Activated naive CD8-positive, alpha-beta T cell (primary cell): ENCODE measurements around the gene CCDC33.
A peak's percentile ranks its signal among the peaks of the same experiment; 100 is the strongest.

Experiments used
- H3K27ac Mint-ChIP-seq: one replicate; pipeline ENCODE4 v1.8.0; 2021; ENCODE audit warnings: mixed read lengths
- H3K27me3 Mint-ChIP-seq: one replicate; pipeline ENCODE4 v1.8.0; 2021; ENCODE audit warnings: mixed read lengths
- H3K36me3 Mint-ChIP-seq: one replicate; pipeline ENCODE4 v1.8.0; 2021; ENCODE audit warnings: mixed read lengths
- H3K4me1 Mint-ChIP-seq: one replicate; pipeline ENCODE4 v1.8.0; 2021; ENCODE audit warnings: low read depth, mixed read lengths
- H3K4me3 Mint-ChIP-seq: one replicate; pipeline ENCODE4 v1.8.0; 2021; ENCODE audit warnings: mild to moderate bottlenecking, mixed read lengths
- H3K9me3 Mint-ChIP-seq: one replicate; pipeline ENCODE4 v1.8.0; 2021; ENCODE audit warnings: low read depth, mixed read lengths

The CCDC33 gene

DNA sequence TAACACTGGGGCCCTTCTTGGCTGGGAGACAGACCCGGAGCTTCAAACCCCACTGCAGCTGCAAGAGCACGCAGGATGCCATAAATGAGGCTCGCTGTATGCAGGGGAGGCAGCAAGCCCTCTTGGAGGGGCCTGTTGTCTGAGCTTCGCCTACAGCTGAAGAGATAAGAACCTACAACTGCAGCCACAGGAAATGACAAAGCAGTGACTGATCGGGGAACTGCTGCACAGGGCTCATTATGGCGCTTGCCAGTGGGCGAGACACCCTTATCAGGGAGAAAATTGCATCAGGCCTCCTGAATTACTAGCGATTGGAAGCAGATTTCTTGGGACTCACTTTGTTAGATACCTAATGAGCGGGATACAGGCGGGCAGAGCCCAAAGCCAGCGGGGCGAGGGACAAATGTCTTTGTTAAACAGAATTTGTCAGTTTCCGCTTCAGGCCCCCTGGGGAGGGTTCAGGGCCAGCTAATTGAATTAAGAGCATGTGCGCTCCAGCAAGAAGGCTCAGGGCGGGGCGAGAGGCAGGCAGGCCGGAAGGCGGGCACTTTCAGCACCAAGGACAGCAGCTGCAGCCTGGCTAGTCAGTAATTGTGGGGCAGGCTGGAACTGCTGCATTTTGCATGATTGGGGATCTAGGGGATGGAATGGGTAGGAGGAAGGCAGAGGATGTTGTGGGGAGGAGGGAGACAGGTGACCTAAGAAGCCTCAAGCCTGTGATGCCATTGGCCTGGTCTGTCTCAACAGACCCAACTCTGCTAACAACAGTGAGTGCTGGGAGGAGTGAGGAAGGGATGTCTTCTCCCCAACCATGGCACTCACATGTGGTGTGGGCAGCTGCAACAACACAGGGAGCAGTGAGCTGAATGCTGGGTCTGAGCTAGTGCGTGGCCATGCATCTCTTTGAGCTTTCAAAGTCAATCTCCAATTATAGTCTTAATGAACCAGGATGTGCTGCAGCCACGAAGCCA, 55.3 kb downstream of the CCDC33 start:
- H3K9me3 Mint-ChIP-seq, result no peaks in the 10 kb centered on the region
- H3K4me3 Mint-ChIP-seq, result peak overlapping the region; percentile 56
- peaks cover 6% of the 10 kb centered on the region for H3K4me1 Mint-ChIP-seq
- peak overlapping the region; percentile 30 for H3K27ac Mint-ChIP-seq
- H3K36me3 Mint-ChIP-seq, result no peaks in the 10 kb centered on the region
- peaks cover 15% of the 10 kb centered on the region for H3K27me3 Mint-ChIP-seq

DNA sequence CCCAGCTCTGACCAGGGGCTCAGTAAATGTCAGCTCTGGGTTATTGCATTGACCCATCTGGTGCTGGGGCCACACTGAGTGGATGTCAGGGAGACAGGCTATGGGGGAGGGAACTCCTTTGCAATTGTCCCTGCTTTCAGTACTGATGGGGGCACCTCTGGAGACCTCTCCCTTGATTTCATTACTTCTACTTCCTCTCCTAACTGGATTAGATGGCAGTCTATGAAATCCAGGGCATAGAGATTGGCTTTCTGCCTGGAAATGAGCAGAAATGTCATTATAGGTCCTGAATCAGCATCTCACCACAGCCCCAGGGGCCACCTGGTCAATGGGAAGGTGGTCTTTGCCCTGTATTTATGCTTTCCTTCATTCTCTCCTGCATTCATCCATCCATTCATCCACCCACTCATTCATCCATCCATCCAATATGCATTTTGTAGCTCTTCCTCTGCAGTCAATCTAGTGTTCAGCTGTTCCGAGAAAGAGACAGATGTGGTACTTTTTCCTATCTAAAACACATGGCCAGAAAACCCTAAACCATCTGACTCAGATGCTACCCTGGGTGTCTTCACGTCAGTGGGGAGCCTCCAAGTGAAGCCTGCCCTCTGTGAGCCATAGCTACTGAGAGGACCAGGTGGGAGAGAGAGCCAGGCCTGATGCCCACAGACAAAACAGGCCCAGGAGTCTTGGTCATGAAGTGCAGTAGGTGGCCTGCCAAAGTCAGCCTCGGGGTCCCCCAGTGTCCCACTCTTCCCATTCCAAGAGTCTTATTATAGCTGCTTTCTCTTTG, 57.1 kb downstream of the CCDC33 start:
- no peak overlapping the region for H3K27ac Mint-ChIP-seq
- peaks cover 6% of the 10 kb centered on the region for H3K4me1 Mint-ChIP-seq
- no peak overlapping the region for H3K4me3 Mint-ChIP-seq
- H3K27me3 Mint-ChIP-seq, result peaks cover 15% of the 10 kb centered on the region
- no peaks in the 10 kb centered on the region for H3K9me3 Mint-ChIP-seq
- H3K36me3 Mint-ChIP-seq, result no peaks in the 10 kb centered on the region

DNA sequence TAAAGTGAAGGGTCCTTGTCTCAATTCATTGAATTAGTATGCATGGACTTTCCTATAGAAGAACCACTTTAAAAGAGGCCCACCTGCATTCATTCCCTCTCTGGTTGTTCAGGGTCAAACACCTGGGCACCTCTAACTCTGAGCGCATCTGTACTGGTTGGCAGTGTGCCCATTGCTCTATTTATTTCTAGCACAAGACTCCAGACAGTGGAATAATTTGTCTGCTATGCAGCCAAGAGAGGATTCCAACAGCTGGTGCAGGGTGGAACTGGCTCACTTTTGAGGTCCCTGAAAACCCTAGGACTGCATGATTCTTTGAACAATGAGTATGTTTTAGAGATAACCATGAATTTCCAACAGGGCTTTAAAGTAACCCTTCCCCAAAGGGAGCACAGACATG, 57.9 kb downstream of the CCDC33 start:
- no peak overlapping the region for H3K27ac Mint-ChIP-seq
- H3K36me3 Mint-ChIP-seq, result no peaks in the 10 kb centered on the region
- H3K4me3 Mint-ChIP-seq, result no peak overlapping the region
- H3K9me3 Mint-ChIP-seq, result no peaks in the 10 kb centered on the region
- H3K4me1 Mint-ChIP-seq, result peaks cover 6% of the 10 kb centered on the region
- peaks cover 15% of the 10 kb centered on the region for H3K27me3 Mint-ChIP-seq

- H3K4me3 Mint-ChIP-seq, result no peak overlapping the region
- no peaks in the 10 kb centered on the region for H3K36me3 Mint-ChIP-seq
- peaks cover 19% of the 10 kb centered on the region for H3K27me3 Mint-ChIP-seq
- peaks cover 6% of the 10 kb centered on the region for H3K4me1 Mint-ChIP-seq
- no peaks in the 10 kb centered on the region for H3K9me3 Mint-ChIP-seq
- H3K27ac Mint-ChIP-seq, result no peak overlapping the region
Measured at GRCh38 chr15:74295800-74296199, 59.7 kb downstream of the CCDC33 start.

GRCh38 chr15:74297887-74298286, 61.8 kb downstream of the CCDC33 start:
- Mint-ChIP-seq H3K4me1 (no peaks in the 10 kb centered on the region), H3K27ac (no peak overlapping the region), H3K9me3 (no peaks in the 10 kb centered on the region), H3K36me3 (no peaks in the 10 kb centered on the region), H3K4me3 (no peak overlapping the region), H3K27me3 (peaks cover 16% of the 10 kb centered on the region)

DNA sequence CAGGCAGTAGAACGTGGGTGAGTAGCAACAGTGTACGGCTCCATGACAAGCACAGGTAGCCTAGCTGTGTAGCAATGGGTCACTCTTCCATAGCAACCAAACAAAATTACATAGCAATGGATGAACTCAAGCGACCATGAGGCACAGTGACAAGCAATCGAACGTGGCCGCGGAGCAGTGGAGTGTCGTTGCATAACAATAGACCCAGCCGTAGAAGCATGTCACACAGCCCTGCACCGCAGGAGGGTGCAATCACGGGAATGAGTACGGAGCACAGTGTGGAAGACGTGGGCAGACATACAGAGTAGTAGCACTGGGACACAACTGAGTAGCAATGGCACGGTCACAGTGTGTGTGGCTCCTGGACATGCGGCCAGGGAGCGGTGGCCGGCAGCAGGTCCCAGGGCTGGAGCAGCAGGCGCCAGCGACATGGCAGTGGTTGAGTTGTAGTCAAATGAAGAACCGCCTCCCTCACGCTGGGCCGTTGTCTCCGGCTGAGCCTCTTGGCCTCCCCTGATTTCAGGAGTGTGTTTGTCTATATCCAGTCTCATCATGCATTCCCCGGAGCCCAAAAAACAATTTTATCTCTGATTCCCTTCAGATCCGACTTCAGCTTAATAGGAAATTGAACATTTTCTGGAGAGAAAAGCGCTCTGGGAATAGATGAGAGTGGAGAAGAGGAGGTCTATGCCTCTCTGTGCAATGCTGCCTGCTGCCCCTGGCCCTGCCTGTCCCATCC, 64.1 kb downstream of the CCDC33 start:
- Mint-ChIP-seq H3K27me3 (peaks cover 16% of the 10 kb centered on the region), H3K4me1 (no peaks in the 10 kb centered on the region), H3K9me3 (no peaks in the 10 kb centered on the region)

DNA sequence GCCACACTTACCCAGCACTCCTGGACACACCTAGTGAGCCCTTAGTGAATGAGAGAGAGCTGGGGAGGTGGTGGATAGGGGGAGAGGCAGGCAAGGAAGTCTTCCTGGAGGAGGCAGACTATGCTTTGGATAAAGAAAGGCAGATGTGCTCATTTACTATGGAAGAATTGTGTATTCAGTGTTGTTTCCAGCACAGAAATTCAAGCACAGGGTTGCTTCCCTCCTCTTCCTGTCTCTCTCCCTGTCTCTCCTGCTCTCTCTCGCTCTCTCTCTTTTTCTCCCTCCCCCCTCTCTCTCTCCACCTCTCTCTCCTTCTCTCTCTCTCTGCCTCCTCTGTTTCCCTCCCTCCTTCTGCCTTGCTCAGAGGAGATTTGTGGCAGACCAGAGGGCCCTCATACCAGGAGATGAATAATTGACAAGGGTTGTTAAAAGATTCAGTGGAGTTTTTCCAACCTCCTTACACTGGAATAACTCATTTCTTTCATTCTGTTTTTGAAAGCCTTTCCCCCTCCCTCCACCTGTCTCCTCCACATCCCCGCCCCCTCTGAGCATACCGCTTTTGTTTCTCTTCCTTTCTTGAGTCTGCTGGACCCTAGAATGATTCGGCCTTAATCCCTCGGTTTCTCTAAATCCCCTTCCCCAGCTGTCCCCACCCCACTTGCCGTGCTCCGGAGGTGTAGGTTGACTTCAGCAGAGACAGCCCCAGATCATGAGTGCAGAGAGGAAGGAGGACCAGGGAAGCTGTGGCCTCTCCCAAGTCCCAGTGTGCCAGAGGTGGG, 65.6 kb downstream of the CCDC33 start:
- no peak overlapping the region for H3K27ac Mint-ChIP-seq
- H3K27me3 Mint-ChIP-seq, result peaks cover 24% of the 10 kb centered on the region

More for the DNA sequence above, 64.1 kb downstream of the CCDC33 start:
- Mint-ChIP-seq H3K36me3 (no peaks in the 10 kb centered on the region), H3K4me3 (no peak overlapping the region), H3K27ac (no peak overlapping the region)

GRCh38 chr15:74302821-74303359, 66.8 kb downstream of the CCDC33 start:
- Mint-ChIP-seq H3K4me3 (no peak overlapping the region), H3K4me1 (no peaks in the 10 kb centered on the region), H3K27ac (no peak overlapping the region), H3K27me3 (peaks cover 24% of the 10 kb centered on the region), H3K9me3 (no peaks in the 10 kb centered on the region), H3K36me3 (no peaks in the 10 kb centered on the region)

More for the DNA sequence above, 65.6 kb downstream of the CCDC33 start:
- no peaks in the 10 kb centered on the region for H3K36me3 Mint-ChIP-seq
- H3K4me1 Mint-ChIP-seq, result no peaks in the 10 kb centered on the region
- H3K9me3 Mint-ChIP-seq, result no peaks in the 10 kb centered on the region
- H3K4me3 Mint-ChIP-seq, result no peak overlapping the region

DNA sequence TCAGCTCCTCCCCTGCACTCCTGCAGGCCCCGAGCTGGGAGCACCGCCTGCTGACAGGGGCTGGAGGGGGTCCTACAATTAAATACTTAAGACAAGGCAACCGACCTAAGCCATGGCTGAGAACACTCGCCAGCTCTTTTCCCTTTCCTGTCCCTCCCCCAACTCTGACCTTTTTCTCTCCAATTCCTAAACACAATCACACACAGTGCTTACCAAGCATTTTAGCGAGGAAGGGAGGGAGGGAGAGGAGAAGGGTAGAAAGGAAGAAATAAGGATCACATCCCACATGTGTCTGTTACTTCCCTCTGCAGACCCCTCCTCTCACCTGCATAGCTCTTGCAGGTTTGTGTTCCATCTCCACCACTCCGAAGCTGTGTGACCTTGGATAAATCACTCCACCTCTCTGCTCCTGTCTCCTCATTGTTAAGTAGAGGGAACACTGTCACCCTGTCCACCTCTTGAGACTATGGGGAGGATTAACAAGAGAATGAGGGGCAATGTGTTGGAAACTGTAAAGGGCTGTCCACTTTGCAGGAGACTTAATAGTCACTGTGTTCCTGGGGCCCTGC, 67.7 kb downstream of the CCDC33 start:
- no peaks in the 10 kb centered on the region for H3K9me3 Mint-ChIP-seq
- peaks cover 24% of the 10 kb centered on the region for H3K27me3 Mint-ChIP-seq
- no peak overlapping the region for H3K4me3 Mint-ChIP-seq
- H3K4me1 Mint-ChIP-seq, result no peaks in the 10 kb centered on the region
- H3K27ac Mint-ChIP-seq, result no peak overlapping the region
- H3K36me3 Mint-ChIP-seq, result no peaks in the 10 kb centered on the region

DNA sequence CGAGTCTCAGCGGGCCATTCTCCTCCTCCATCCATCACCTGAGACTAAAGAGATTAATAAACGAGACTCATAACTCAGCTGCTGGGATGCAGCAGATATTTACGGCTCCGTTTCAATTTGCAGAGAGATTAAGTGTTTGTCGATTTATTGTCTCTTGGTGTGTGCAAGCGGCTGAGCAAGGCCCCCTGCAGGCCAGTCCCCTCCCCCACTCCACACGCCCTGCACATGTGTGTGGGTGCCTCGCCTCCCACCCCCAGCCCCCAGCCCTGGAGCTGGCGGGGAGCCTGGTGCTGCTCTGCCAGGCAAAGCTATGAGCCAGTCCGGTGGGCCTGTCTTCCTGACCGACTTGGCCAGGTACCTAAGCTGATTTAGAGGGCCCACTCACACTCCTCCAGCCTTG, 68.3 kb downstream of the CCDC33 start:
- H3K4me1 Mint-ChIP-seq, result no peaks in the 10 kb centered on the region
- no peak overlapping the region for H3K27ac Mint-ChIP-seq
- no peaks in the 10 kb centered on the region for H3K9me3 Mint-ChIP-seq
- H3K36me3 Mint-ChIP-seq, result no peaks in the 10 kb centered on the region
- H3K4me3 Mint-ChIP-seq, result no peak overlapping the region
- H3K27me3 Mint-ChIP-seq, result peaks cover 24% of the 10 kb centered on the region

GRCh38 chr15:74305687-74306086, 69.6 kb downstream of the CCDC33 start:
- no peaks in the 10 kb centered on the region for H3K4me1 Mint-ChIP-seq
- H3K9me3 Mint-ChIP-seq, result no peaks in the 10 kb centered on the region
- H3K27me3 Mint-ChIP-seq, result peaks cover 20% of the 10 kb centered on the region
- no peak overlapping the region for H3K27ac Mint-ChIP-seq
- H3K36me3 Mint-ChIP-seq, result no peaks in the 10 kb centered on the region
- H3K4me3 Mint-ChIP-seq, result no peak overlapping the region

DNA sequence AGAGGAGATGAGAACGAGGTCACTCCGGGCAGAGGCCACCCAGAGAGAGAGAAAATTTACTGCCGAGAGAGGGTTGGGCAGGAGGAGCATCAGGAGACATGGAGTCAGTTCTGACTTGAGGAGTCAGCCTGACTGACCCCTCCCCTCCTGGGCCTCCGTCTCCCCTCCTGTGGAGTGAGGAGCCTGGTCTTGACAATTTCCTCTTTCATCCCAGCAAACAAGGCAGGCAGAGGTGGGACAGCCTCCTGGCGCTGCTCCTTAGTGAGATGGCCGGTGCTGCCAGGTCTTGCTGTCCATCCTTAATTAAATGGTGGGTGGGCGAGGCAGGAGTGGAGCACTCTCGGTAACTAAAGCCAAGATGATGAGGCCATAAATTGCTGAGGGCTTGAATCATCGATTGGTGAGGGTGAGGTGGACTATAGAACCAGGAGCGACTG, 70.7 kb downstream of the CCDC33 start:
- H3K27ac Mint-ChIP-seq, result no peak overlapping the region
- peaks cover 19% of the 10 kb centered on the region for H3K27me3 Mint-ChIP-seq
- H3K4me3 Mint-ChIP-seq, result no peak overlapping the region
- no peaks in the 10 kb centered on the region for H3K9me3 Mint-ChIP-seq
- no peaks in the 10 kb centered on the region for H3K36me3 Mint-ChIP-seq
- no peaks in the 10 kb centered on the region for H3K4me1 Mint-ChIP-seq

DNA sequence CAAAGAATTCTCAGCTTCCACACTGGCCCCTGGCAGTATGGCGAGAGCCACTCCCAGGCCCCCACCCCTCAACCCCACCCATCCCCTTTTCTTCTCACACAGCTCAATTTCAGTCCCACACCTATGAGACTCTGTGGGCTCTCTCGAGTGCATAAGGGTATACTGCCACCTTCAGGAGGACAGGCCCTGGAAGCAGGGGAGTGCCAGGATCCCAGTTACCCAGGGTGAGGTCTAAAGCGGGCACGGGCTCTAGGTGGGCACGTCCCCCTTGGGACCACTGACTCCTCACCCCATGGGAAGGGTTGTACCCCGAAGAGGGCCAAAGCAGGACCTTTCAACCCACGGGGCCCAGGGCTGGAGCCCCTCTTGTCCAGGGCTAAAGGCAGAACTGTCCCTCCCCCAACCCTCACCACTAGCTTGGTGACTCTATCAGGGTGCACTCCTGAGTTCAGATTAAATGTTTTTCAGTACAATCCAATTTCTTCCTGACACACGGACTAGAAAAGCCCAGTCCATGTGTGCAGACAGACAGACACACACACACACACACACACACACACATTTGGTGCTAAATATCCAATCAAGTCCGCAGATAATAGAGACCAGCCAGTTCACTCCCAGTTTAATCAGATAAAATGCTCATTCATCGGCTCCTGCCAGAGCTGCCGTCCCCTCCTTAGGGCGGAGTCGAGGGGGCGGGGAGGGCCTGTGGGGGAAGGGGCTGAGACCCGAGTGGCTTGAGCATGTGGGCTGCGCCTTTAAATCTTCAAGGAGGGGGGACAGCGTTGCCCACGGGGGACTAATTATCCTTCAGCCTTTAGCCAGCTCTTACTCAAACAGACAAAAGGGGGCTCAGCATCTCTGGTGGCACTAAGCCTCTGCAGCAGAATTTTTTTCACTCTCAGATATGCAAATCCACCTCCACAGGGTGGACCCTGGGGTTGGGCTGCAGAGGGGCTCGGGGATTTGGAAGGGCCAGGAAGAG, 72.0 kb downstream of the CCDC33 start:
- H3K4me3 Mint-ChIP-seq, result no peak overlapping the region
- peaks cover 15% of the 10 kb centered on the region for H3K27me3 Mint-ChIP-seq
- no peaks in the 10 kb centered on the region for H3K9me3 Mint-ChIP-seq
- peaks cover 3% of the 10 kb centered on the region for H3K4me1 Mint-ChIP-seq
- H3K36me3 Mint-ChIP-seq, result no peaks in the 10 kb centered on the region
- no peak overlapping the region for H3K27ac Mint-ChIP-seq
